ENCODE results near the gene IFIT2. TPM values are rescaled to one million over a fixed set of nuclear protein-coding genes. Genes with fewer than 3 reads are reported as not detected.

The IFIT2 gene, protein sequence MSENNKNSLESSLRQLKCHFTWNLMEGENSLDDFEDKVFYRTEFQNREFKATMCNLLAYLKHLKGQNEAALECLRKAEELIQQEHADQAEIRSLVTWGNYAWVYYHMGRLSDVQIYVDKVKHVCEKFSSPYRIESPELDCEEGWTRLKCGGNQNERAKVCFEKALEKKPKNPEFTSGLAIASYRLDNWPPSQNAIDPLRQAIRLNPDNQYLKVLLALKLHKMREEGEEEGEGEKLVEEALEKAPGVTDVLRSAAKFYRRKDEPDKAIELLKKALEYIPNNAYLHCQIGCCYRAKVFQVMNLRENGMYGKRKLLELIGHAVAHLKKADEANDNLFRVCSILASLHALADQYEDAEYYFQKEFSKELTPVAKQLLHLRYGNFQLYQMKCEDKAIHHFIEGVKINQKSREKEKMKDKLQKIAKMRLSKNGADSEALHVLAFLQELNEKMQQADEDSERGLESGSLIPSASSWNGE
- total RNA-seq = 1 to 10 TPM; 4.8 to 5.5 TPM
- polyA plus RNA-seq = 1 to 10 TPM; 5.0 to 5.5 TPM

DNA sequence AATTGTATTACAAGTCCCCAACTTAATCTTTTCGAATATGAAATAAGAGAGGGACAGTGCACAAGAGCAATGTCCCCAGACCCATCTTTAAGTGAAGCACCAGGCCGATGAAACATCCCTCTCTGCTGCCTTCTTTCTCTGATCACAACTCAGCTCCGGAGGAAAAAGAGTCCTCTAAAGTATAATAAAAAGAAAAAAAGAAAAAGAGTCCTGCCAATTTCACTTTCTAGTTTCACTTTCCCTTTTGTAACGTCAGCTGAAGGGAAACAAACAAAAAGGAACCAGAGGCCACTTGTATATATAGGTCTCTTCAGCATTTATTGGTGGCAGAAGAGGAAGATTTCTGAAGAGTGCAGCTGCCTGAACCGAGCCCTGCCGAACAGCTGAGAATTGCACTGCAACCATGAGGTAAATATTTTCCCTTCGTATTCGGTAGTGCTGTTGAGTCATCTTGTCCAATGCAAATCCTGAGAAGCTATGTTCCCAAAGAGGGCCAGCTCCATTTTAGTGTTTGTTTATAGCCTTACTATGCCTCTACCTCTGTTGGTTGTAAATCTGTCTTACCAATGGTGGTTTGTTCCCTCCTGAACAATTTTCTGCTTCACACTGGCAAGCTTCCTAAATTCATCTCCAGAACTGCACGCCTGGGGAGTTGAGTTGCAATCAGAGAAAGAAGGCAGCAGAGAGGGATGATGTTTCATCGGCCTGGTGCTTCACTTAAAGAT is at the start of gene IFIT2:
Gene IFIT2 (plus strand): TSS at position 326 of the 725 bp plus-strand sequence. CDS start 78 bp downstream, at position 404.
- peak; percentile 43 for DNase-seq (ENCODE audit: low spot score)
- H3K27me3 ChIP-seq (ENCODE audit: control insufficient read depth in 4 of 4, insufficient read depth in 4 of 4, low read length in 3 of 4) = no peaks in the 10 kb centered on the region
- H3K4me1 ChIP-seq (ENCODE audit: control insufficient read depth in 4 of 4, insufficient read depth in 4 of 4, low read length in 3 of 4) = peaks cover 1 to 26% (median 25%) of the 10 kb centered on the region in 4 donors
- H3K4me3 ChIP-seq (ENCODE audit: low read depth in 1 of 3, low read length in 3 of 3) = peak within 1 kb of the TSS; percentile 53 to 82 (median 78)
- H3K9me3 ChIP-seq (ENCODE audit: control insufficient read depth in 4 of 4, low read length in 3 of 4) = no peaks in the 10 kb centered on the region
- peak within 1 kb of the TSS; percentile 58 to 99 for H3K9ac ChIP-seq (ENCODE audit: low read depth in 1 of 2, low read length in 2 of 2)
- TF ChIP-seq EGR1 (IDR thresholded peaks at IDR 0.05; ENCODE audit: low read depth in 2 of 2) (no peak), SP1 (IDR thresholded peaks at IDR 0.05) (peak; percentile 5), JUND (IDR thresholded peaks at IDR 0.05) (peak in 1 of 2 donors; percentile 52), FOXA1 (IDR thresholded peaks at IDR 0.05) (no peak), HNF4A (conservative IDR thresholded peaks at IDR 0.05) (peak in 1 of 2 donors; percentile 10), TAF1 (conservative IDR thresholded peaks at IDR 0.05) (peak; percentile 95), HNF4G (IDR thresholded peaks at IDR 0.05) (no peak), GABPA (IDR thresholded peaks at IDR 0.05 in 1 of 2, conservative IDR thresholded peaks at IDR 0.05 in 1 of 2) (no peak), RAD21 (IDR thresholded peaks at IDR 0.05) (peak in 1 of 2 donors; percentile 37), YY1 (IDR thresholded peaks at IDR 0.05) (peak; percentile 70), RXRA (IDR thresholded peaks at IDR 0.05) (peak in 1 of 2 donors; percentile 13), NR2F2 (IDR thresholded peaks at IDR 0.05) (no peak), FOXA2 (IDR thresholded peaks at IDR 0.05) (no peak)
- TF ChIP-seq, protein P1, sequence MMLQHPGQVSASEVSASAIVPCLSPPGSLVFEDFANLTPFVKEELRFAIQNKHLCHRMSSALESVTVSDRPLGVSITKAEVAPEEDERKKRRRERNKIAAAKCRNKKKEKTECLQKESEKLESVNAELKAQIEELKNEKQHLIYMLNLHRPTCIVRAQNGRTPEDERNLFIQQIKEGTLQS (IDR thresholded peaks at IDR 0.05) = no peak
- TF ChIP-seq, protein P2, sequence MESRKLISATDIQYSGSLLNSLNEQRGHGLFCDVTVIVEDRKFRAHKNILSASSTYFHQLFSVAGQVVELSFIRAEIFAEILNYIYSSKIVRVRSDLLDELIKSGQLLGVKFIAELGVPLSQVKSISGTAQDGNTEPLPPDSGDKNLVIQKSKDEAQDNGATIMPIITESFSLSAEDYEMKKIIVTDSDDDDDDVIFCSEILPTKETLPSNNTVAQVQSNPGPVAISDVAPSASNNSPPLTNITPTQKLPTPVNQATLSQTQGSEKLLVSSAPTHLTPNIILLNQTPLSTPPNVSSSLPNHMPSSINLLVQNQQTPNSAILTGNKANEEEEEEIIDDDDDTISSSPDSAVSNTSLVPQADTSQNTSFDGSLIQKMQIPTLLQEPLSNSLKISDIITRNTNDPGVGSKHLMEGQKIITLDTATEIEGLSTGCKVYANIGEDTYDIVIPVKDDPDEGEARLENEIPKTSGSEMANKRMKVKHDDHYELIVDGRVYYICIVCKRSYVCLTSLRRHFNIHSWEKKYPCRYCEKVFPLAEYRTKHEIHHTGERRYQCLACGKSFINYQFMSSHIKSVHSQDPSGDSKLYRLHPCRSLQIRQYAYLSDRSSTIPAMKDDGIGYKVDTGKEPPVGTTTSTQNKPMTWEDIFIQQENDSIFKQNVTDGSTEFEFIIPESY (IDR thresholded peaks at IDR 0.05) = no peak
- TF ChIP-seq, protein P3, sequence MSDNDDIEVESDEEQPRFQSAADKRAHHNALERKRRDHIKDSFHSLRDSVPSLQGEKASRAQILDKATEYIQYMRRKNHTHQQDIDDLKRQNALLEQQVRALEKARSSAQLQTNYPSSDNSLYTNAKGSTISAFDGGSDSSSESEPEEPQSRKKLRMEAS (IDR thresholded peaks at IDR 0.05) = no peak
- TF ChIP-seq, protein P4, sequence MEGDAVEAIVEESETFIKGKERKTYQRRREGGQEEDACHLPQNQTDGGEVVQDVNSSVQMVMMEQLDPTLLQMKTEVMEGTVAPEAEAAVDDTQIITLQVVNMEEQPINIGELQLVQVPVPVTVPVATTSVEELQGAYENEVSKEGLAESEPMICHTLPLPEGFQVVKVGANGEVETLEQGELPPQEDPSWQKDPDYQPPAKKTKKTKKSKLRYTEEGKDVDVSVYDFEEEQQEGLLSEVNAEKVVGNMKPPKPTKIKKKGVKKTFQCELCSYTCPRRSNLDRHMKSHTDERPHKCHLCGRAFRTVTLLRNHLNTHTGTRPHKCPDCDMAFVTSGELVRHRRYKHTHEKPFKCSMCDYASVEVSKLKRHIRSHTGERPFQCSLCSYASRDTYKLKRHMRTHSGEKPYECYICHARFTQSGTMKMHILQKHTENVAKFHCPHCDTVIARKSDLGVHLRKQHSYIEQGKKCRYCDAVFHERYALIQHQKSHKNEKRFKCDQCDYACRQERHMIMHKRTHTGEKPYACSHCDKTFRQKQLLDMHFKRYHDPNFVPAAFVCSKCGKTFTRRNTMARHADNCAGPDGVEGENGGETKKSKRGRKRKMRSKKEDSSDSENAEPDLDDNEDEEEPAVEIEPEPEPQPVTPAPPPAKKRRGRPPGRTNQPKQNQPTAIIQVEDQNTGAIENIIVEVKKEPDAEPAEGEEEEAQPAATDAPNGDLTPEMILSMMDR (IDR thresholded peaks at IDR 0.05; ENCODE audit: low read depth, low read length, missing input control) = no peak
- TF ChIP-seq, protein P5, sequence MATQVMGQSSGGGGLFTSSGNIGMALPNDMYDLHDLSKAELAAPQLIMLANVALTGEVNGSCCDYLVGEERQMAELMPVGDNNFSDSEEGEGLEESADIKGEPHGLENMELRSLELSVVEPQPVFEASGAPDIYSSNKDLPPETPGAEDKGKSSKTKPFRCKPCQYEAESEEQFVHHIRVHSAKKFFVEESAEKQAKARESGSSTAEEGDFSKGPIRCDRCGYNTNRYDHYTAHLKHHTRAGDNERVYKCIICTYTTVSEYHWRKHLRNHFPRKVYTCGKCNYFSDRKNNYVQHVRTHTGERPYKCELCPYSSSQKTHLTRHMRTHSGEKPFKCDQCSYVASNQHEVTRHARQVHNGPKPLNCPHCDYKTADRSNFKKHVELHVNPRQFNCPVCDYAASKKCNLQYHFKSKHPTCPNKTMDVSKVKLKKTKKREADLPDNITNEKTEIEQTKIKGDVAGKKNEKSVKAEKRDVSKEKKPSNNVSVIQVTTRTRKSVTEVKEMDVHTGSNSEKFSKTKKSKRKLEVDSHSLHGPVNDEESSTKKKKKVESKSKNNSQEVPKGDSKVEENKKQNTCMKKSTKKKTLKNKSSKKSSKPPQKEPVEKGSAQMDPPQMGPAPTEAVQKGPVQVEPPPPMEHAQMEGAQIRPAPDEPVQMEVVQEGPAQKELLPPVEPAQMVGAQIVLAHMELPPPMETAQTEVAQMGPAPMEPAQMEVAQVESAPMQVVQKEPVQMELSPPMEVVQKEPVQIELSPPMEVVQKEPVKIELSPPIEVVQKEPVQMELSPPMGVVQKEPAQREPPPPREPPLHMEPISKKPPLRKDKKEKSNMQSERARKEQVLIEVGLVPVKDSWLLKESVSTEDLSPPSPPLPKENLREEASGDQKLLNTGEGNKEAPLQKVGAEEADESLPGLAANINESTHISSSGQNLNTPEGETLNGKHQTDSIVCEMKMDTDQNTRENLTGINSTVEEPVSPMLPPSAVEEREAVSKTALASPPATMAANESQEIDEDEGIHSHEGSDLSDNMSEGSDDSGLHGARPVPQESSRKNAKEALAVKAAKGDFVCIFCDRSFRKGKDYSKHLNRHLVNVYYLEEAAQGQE (IDR thresholded peaks at IDR 0.05) = peak; percentile 72
- under 1% methylated on average over 10 of the region's 10 CpGs for WGBS
- H3K36me3 ChIP-seq (ENCODE audit: control insufficient read depth in 4 of 4, insufficient read depth in 3 of 4, low read depth in 1 of 4, low read length in 3 of 4) = peaks cover 5 to 11% (median 8%) of the 10 kb centered on the region in 4 donors
- peak within 1 kb of the TSS; percentile 69 to 92 for H3K27ac ChIP-seq (ENCODE audit: low read depth in 1 of 2, low read length in 2 of 2)

All from liver (tissue), 9 donors.